ENCODE measurements around the gene LSM10.

Gene LSM10

GRCh38 chr1:36384542-36385409, 12.9 kb downstream of the LSM10 start:
- TF ChIP-seq CTCF (IDR thresholded peaks at IDR 0.05; ENCODE audit: low read depth, low read length): no peak
- no peak for DNase-seq (ENCODE audit: extremely low read depth, low read depth)

DNA sequence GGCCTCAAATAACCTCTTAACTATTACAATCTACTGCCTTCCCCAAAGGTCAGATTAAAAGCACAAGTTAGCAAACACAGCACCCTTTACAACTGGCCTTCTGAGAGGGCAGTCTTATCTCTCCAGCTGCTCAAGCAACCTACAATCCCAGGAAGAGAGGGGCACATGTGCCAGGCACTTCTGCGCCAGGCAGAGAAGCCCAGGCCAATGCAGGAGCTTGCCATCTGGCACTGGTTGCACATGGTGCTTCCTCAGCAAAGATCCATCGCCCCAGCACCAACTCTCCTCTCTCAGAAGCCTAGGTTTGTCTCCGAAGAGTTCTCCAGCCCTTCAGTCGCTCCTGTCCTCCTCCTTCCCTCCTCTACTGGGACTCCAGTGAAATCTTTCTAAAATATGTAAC, 14.5 kb downstream of the LSM10 start:
- TF ChIP-seq CTCF (IDR thresholded peaks at IDR 0.05; ENCODE audit: low read depth, low read length): no peak
- no peak for DNase-seq (ENCODE audit: extremely low read depth, low read depth)

DNA sequence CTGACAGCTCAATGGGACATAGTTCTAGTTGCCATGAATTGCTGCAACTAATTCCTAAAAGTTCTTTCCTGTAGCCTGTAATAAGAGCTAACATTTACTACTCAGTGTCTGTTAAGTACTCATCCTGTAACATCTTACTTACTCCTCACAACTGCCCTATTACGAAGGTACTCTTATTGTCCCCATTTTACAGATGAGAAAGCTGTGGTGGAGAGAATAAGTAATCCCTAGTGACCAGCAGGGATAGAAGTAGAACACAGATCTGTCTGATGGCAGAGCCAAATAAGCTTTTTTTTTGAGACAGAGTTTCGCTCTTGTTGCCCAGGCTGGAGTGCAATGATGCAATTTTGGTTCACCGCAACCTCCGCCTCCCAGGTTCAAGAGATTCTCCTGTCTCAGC, 15.0 kb downstream of the LSM10 start:
- no peak for TF ChIP-seq CTCF (IDR thresholded peaks at IDR 0.05; ENCODE audit: low read depth, low read length)
- no peak for DNase-seq (ENCODE audit: extremely low read depth, low read depth)

- no peak for TF ChIP-seq CTCF (IDR thresholded peaks at IDR 0.05; ENCODE audit: low read depth, low read length)
These were observed 15.5 kb downstream of the LSM10 start for GRCh38 chr1:36382231-36382630.

DNA sequence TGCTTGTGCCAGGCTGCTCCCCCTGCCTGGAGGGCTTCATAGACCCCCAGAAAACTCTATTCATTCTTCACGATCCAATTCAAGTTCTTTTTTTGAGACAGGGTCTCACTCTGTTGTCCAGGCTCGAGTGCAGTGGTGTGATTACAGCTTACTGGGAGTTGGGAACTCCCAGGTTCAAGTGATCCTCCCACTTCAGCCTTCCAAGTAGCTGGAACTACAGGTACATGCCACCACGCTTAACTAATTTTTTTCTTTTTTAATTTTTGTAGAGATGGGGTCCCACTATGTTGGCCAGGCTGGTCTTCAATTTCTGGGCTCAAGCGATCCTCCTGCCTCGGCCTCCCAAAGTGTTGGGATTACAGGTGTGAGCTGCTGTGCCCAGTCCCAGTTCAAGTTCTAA, 16.3 kb downstream of the LSM10 start:
- TF ChIP-seq CTCF (IDR thresholded peaks at IDR 0.05; ENCODE audit: low read depth, low read length): no peak
- no peak for DNase-seq (ENCODE audit: extremely low read depth, low read depth)

More at GRCh38 chr1:36382231-36382630, 15.5 kb downstream of the LSM10 start:
- DNase-seq (ENCODE audit: extremely low read depth, low read depth): no peak

DNA sequence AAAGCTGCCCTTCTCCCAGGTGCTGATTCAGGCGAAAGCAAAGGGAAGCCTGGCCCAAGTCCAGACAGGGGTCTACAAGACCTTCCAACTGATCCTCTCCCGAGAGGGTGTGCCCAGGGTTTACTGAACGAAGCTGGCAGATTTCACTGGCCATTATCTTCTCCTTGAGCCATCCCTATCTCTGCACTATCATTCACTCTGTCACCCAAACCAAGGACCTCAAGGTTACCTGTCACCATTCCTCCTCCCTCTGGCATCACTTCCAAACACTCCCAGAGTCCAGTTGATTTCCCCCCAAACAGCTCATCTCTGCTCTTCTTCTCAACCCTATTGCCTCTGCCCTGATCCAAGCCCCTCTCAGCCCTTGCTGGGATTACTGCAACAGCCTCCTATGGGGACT, 16.9 kb downstream of the LSM10 start:
- no peak for TF ChIP-seq CTCF (IDR thresholded peaks at IDR 0.05; ENCODE audit: low read depth, low read length)
- no peak for DNase-seq (ENCODE audit: extremely low read depth, low read depth)

- DNase-seq (ENCODE audit: extremely low read depth, low read depth): no peak
- TF ChIP-seq CTCF (IDR thresholded peaks at IDR 0.05; ENCODE audit: low read depth, low read length): no peak
These were observed 17.5 kb downstream of the LSM10 start for GRCh38 chr1:36380143-36380619.
